HEK293 (cell line): ENCODE data around the gene TYW5.

Source experiments
- CTCF ChIA-PET: fragments of 350-600 bp; formaldehyde crosslinking; extraction: SDS; loops from one replicate; lab custom pipeline; 2021; ENCODE audit warnings: antibody characterized with exemption; lab: Yijun Ruan, JAX
- POLR2A ChIA-PET: fragments of 300-600 bp; formaldehyde crosslinking; extraction: SDS; loops from one replicate; lab custom pipeline; 2020; ENCODE audit warnings: antibody characterized with exemption, inconsistent platforms; lab: Yijun Ruan, JAX
- H3K27ac ChIP-seq: fragments of 200-500 bp; sonication (Bioruptor generic); 2 replicates; pipeline ENCODE4 v1.5.1; 2014; ENCODE audit warnings: low read depth, low read length, control low read depth, inconsistent platforms; ENCODE audit errors: extremely low read depth
- H3K36me3 ChIP-seq, 2 experiments: fragments of 200-500 bp in 1 of 2; sonication (Bioruptor generic) in 1 of 2; 1 replicate in 1 of 2; 2 replicates in 1 of 2; pipeline ENCODE4 v1.5.1; 2014 to 2017; ENCODE audit warnings: inconsistent platforms in 2 of 2, low read length in 2 of 2; ENCODE audit not compliant: control insufficient read depth in 2 of 2, insufficient read depth in 1 of 2
- H3K4me1 ChIP-seq: fragments of 200-500 bp; sonication (Bioruptor generic); 2 replicates; pipeline ENCODE4 v1.5.1; 2014; ENCODE audit warnings: mild to moderate bottlenecking, low read length, inconsistent platforms; ENCODE audit not compliant: control insufficient read depth, insufficient read depth
- H3K4me3 ChIP-seq: 2 replicates; pipeline ENCODE4 v1.5.1; 2011; ENCODE audit warnings: low read depth, mild to moderate bottlenecking, control low read depth, low read length, moderate library complexity
- H3K9me3 ChIP-seq: fragments of 200-500 bp; sonication (Bioruptor generic); 2 replicates; pipeline ENCODE4 v1.5.1; 2014; ENCODE audit warnings: low read depth, low read length, inconsistent platforms; ENCODE audit not compliant: control insufficient read depth, insufficient read depth
- CTCF ChIP-seq: fragments of 450-650 bp; formaldehyde crosslinking; IDR thresholded peaks from 2 replicates; pipeline ENCODE4 v1.5.1; 2016; ENCODE audit warnings: missing biosample characterization, missing genetic modification characterization
- GLI2 ChIP-seq: fragments of 450-650 bp; formaldehyde crosslinking; IDR thresholded peaks from 2 replicates; pipeline ENCODE4; 2017; ENCODE audit warnings: missing biosample characterization, missing genetic modification characterization, low read depth, borderline replicate concordance
- KLF8 ChIP-seq: fragments of 450-650 bp; formaldehyde crosslinking; IDR thresholded peaks from 2 replicates; pipeline ENCODE4 v1.5.1; 2016; ENCODE audit warnings: missing biosample characterization, missing genetic modification characterization
- PRDM1 ChIP-seq: fragments of 450-650 bp; formaldehyde crosslinking; IDR thresholded peaks from 2 replicates; pipeline ENCODE4; 2016; ENCODE audit warnings: missing biosample characterization, missing genetic modification characterization
- TRIM28 ChIP-seq: IDR thresholded peaks from 2 replicates; pipeline ENCODE4 v1.6.1; 2011; ENCODE audit warnings: low read length, control low read depth, borderline replicate concordance
- YY1 ChIP-seq: fragments of 450-650 bp; formaldehyde crosslinking; IDR thresholded peaks from 2 replicates; pipeline ENCODE4 v1.5.1; 2018; ENCODE audit warnings: missing biosample characterization, missing genetic modification characterization
- ZBTB21 ChIP-seq: fragments of 450-650 bp; formaldehyde crosslinking; IDR thresholded peaks from 2 replicates; pipeline ENCODE4 v1.5.1; 2017; ENCODE audit warnings: missing biosample characterization, missing genetic modification characterization
- ZBTB44 ChIP-seq: fragments of 450-650 bp; IDR thresholded peaks from 2 replicates; pipeline ENCODE4 v1.5.1; 2018; ENCODE audit warnings: missing biosample characterization, mild to moderate bottlenecking, missing genetic modification characterization
- ZNF157 ChIP-seq: fragments of 450-650 bp; formaldehyde crosslinking; IDR thresholded peaks from 2 replicates; pipeline ENCODE4 v1.5.1; 2016; ENCODE audit warnings: missing biosample characterization, missing genetic modification characterization
- ZNF16 ChIP-seq: fragments of 450-650 bp; formaldehyde crosslinking; IDR thresholded peaks from 2 replicates; pipeline ENCODE4 v1.5.1; 2016; ENCODE audit warnings: low read depth, missing biosample characterization, missing genetic modification characterization
- ZNF174 ChIP-seq: fragments of 450-650 bp; formaldehyde crosslinking; IDR thresholded peaks from 2 replicates; pipeline ENCODE4 v1.5.0; 2017; ENCODE audit warnings: missing biosample characterization, mild to moderate bottlenecking, missing genetic modification characterization
- ZNF19 ChIP-seq: fragments of 450-650 bp; formaldehyde crosslinking; IDR thresholded peaks from 2 replicates; pipeline ENCODE4; 2016; ENCODE audit warnings: missing biosample characterization, missing genetic modification characterization, low read depth
- ZNF211 ChIP-seq: fragments of 450-650 bp; formaldehyde crosslinking; IDR thresholded peaks from 2 replicates; pipeline ENCODE4 v1.5.1; 2016; ENCODE audit warnings: low read depth, missing biosample characterization, missing genetic modification characterization
- ZNF214 ChIP-seq: fragments of 450-650 bp; formaldehyde crosslinking; IDR thresholded peaks from 2 replicates; pipeline ENCODE4 v1.5.1; 2017; ENCODE audit warnings: missing biosample characterization, mild to moderate bottlenecking, missing genetic modification characterization, borderline replicate concordance
- ZNF350 ChIP-seq: fragments of 450-650 bp; formaldehyde crosslinking; IDR thresholded peaks from 2 replicates; pipeline ENCODE4 v1.5.0; 2017; ENCODE audit warnings: missing biosample characterization, mild to moderate bottlenecking, missing genetic modification characterization
- ZNF391 ChIP-seq: fragments of 450-650 bp; formaldehyde crosslinking; IDR thresholded peaks from 2 replicates; pipeline ENCODE4 v1.5.1; 2016; ENCODE audit warnings: low read depth, missing biosample characterization, missing genetic modification characterization, borderline replicate concordance
- ZNF560 ChIP-seq: fragments of 450-650 bp; formaldehyde crosslinking; IDR thresholded peaks from 2 replicates; pipeline ENCODE4 v1.5.1; 2017; ENCODE audit warnings: missing biosample characterization, missing genetic modification characterization, borderline replicate concordance
- ZNF610 ChIP-seq: fragments of 450-650 bp; formaldehyde crosslinking; IDR thresholded peaks from 2 replicates; pipeline ENCODE4 v1.5.1; 2016; ENCODE audit warnings: missing biosample characterization, missing genetic modification characterization, borderline replicate concordance
- ZNF624 ChIP-seq: fragments of 450-650 bp; formaldehyde crosslinking; IDR thresholded peaks from 2 replicates; pipeline ENCODE4 v1.5.1; 2017; ENCODE audit warnings: missing biosample characterization, missing genetic modification characterization
- ZNF654 ChIP-seq: fragments of 450-650 bp; formaldehyde crosslinking; IDR thresholded peaks from 2 replicates; pipeline ENCODE4 v1.5.1; 2016; ENCODE audit warnings: low read depth, missing biosample characterization, missing genetic modification characterization
- ZNF785 ChIP-seq: fragments of 450-650 bp; formaldehyde crosslinking; IDR thresholded peaks from 2 replicates; pipeline ENCODE4 v1.5.1; 2016; ENCODE audit warnings: missing biosample characterization, missing genetic modification characterization
- ZNF791 ChIP-seq: fragments of 450-650 bp; formaldehyde crosslinking; IDR thresholded peaks from 2 replicates; pipeline ENCODE4 v1.5.1; 2016; ENCODE audit warnings: missing biosample characterization, missing genetic modification characterization
- ZXDB ChIP-seq: fragments of 450-650 bp; formaldehyde crosslinking; IDR thresholded peaks from 2 replicates; pipeline ENCODE4 v1.5.1; 2016; ENCODE audit warnings: missing biosample characterization, missing genetic modification characterization

TYW5 gene

GRCh38 chr2:199973703-199974102 is 18.4 kb upstream of the TYW5 start:
- no peaks in the 10 kb centered on the region for H3K4me1 ChIP-seq
- H3K36me3 ChIP-seq, result peaks cover 6 to 15% of the 10 kb centered on the region in 2 experiments; a peak in 2 of 3 replicates
- ChIA-PET POLR2A (no interaction called here), CTCF (interaction anchor here (0.6 to 2.9 kb wide), 22 partner anchors 11 to 928 kb away, joined by 3 to 14 read pairs (median 3); no protein-coding TSS in a partner anchor)
- H3K27ac ChIP-seq, result no peak overlapping the region
- H3K9me3 ChIP-seq, result no peaks in the 10 kb centered on the region
- peak; percentile 58; the same call in 1 of the 2 replicates for TF ChIP-seq CTCF (tag by site-specific recombination)
- peak; percentile 87 for TF ChIP-seq ZNF654
- no peak for TF ChIP-seq YY1
- no peak overlapping the region for H3K4me3 ChIP-seq

GRCh38 chr2:199972088-199972626 is 16.9 kb upstream of the TYW5 start:
- POLR2A ChIA-PET, result no interaction called here
- Histone ChIP-seq H3K9me3 (no peaks in the 10 kb centered on the region), H3K4me1 (no peaks in the 10 kb centered on the region)
- TF ChIP-seq ZNF19 (tag by site-specific recombination) (no peak), ZNF350 (tag by site-specific recombination) (no peak), ZNF791 (no peak), ZBTB21 (tag by site-specific recombination) (no peak), ZNF610 (no peak), ZNF624 (tag by site-specific recombination) (no peak), ZNF174 (tag by site-specific recombination) (no peak), ZNF560 (tag by site-specific recombination) (no peak), KLF8 (tag by site-specific recombination) (no peak), ZXDB (tag by site-specific recombination) (no peak), ZNF16 (no peak), ZNF391 (tag by site-specific recombination) (no peak), ZNF214 (tag by site-specific recombination) (no peak), ZBTB44 (no peak), TRIM28 (no peak), ZNF211 (tag by site-specific recombination) (no peak), PRDM1 (tag by site-specific recombination) (no peak), GLI2 (no peak), ZNF785 (tag by site-specific recombination) (no peak), ZNF157 (no peak)
- TF ChIP-seq, all 188 proteins: peak for 0
- Histone ChIP-seq H3K4me3 (no peak overlapping the region), H3K36me3 (peaks cover 6 to 20% of the 10 kb centered on the region in 2 experiments; a peak in 2 of 3 replicates), H3K27ac (no peak overlapping the region)
- CTCF ChIA-PET, result interaction anchor here (1.2 to 1.4 kb wide), 2 partner anchors 511 to 763 kb away, joined by 3 read pairs; no protein-coding TSS in a partner anchor
